H9 (cell line): ENCODE results near the gene MICU2. TPM values are rescaled to one million over a fixed set of nuclear protein-coding genes. Genes with fewer than 3 reads are reported as not detected.

ENCODE experiments used
- DNase-seq: peaks from one replicate; pipeline ENCODE4 v3.0.0-alpha.2; 2017
- H2AFZ ChIP-seq: one replicate; pipeline ENCODE4 v1.6.1; 2013; ENCODE audit warnings: mild to moderate bottlenecking, low read length, control low read depth, moderate library complexity
- H2AK5ac ChIP-seq: 2 replicates; pipeline ENCODE4 v1.6.1; 2013; ENCODE audit warnings: low read length, control low read depth, mixed read lengths; ENCODE audit not compliant: insufficient read length
- H2BK120ac ChIP-seq: one replicate; pipeline ENCODE4 v1.6.1; 2013; ENCODE audit warnings: low read depth, mild to moderate bottlenecking, low read length, control low read depth, inconsistent platforms; ENCODE audit not compliant: poor library complexity, severe bottlenecking
- H2BK12ac ChIP-seq: 2 replicates; pipeline ENCODE4 v1.6.1; 2013; ENCODE audit warnings: low read length, control low read depth, mixed read lengths, low read depth; ENCODE audit not compliant: insufficient read length
- H2BK15ac ChIP-seq: 2 replicates; pipeline ENCODE4 v1.6.1; 2013; ENCODE audit warnings: low read depth, low read length, control low read depth
- H2BK20ac ChIP-seq: one replicate; pipeline ENCODE4 v1.6.1; 2013; ENCODE audit warnings: low read depth, mild to moderate bottlenecking, low read length, control low read depth, inconsistent platforms; ENCODE audit not compliant: poor library complexity, severe bottlenecking
- H2BK5ac ChIP-seq: 2 replicates; pipeline ENCODE4 v1.6.1; 2013; ENCODE audit warnings: low read length, control low read depth, mixed read lengths; ENCODE audit not compliant: insufficient read length
- H3K14ac ChIP-seq: 2 replicates; pipeline ENCODE4 v1.6.1; 2013; ENCODE audit warnings: low read length, control low read depth; ENCODE audit not compliant: insufficient read depth
- H3K18ac ChIP-seq: 2 replicates; pipeline ENCODE4 v1.6.1; 2013; ENCODE audit warnings: low read depth, mild to moderate bottlenecking, mixed read lengths, low read length, control low read depth; ENCODE audit not compliant: insufficient read length
- H3K23ac ChIP-seq: 2 replicates; pipeline ENCODE4 v1.6.1; 2013; ENCODE audit warnings: low read length, control low read depth, mixed read lengths, low read depth; ENCODE audit not compliant: insufficient read length
- H3K23me2 ChIP-seq: 2 replicates; pipeline ENCODE4 v1.6.1; 2013; ENCODE audit warnings: low read depth, mild to moderate bottlenecking, mixed read lengths, low read length, control low read depth; ENCODE audit not compliant: insufficient read length, poor library complexity, severe bottlenecking
- H3K27ac ChIP-seq: 2 replicates; pipeline ENCODE4 v1.5.1; 2013; ENCODE audit warnings: low read length, control low read depth, mixed read lengths, low read depth; ENCODE audit not compliant: insufficient read length
- H3K27me3 ChIP-seq: 2 replicates; pipeline ENCODE4 v1.6.1; 2013; ENCODE audit warnings: low read length, control low read depth, inconsistent platforms; ENCODE audit not compliant: insufficient read depth
- H3K4ac ChIP-seq: 2 replicates; pipeline ENCODE4 v1.6.1; 2013; ENCODE audit warnings: low read depth, mild to moderate bottlenecking, control low read depth, inconsistent platforms, low read length, moderate library complexity
- H3K4me1 ChIP-seq: 2 replicates; pipeline ENCODE4 v1.6.1; 2013; ENCODE audit warnings: low read length, control low read depth, inconsistent platforms; ENCODE audit not compliant: insufficient read depth
- H3K4me2 ChIP-seq: 2 replicates; pipeline ENCODE4 v1.6.1; 2013; ENCODE audit warnings: low read length, control low read depth, mixed read lengths; ENCODE audit not compliant: insufficient read length, insufficient read depth
- H3K56ac ChIP-seq: 2 replicates; pipeline ENCODE4 v1.6.1; 2013; ENCODE audit warnings: low read depth, mild to moderate bottlenecking, mixed read lengths, low read length, control low read depth; ENCODE audit not compliant: insufficient read length
- H3K79me1 ChIP-seq: 2 replicates; pipeline ENCODE4 v1.6.1; 2013; ENCODE audit warnings: low read depth, mild to moderate bottlenecking, moderate library complexity, low read length, control low read depth, inconsistent platforms; ENCODE audit not compliant: insufficient read depth, poor library complexity, severe bottlenecking
- H3K79me2 ChIP-seq: 2 replicates; pipeline ENCODE4 v1.6.1; 2013; ENCODE audit warnings: low read length, control low read depth, inconsistent platforms; ENCODE audit not compliant: insufficient read depth
- H3K9ac ChIP-seq: 2 replicates; pipeline ENCODE4 v1.6.1; 2013; ENCODE audit warnings: low read length, control low read depth, mixed read lengths; ENCODE audit not compliant: insufficient read length; ENCODE audit errors: extremely low read depth
- H3K9me3 ChIP-seq: one replicate; pipeline ENCODE4 v1.6.1; 2013; ENCODE audit warnings: low read depth, low read length, inconsistent platforms; ENCODE audit not compliant: control insufficient read depth
- H3T11ph ChIP-seq: one replicate; pipeline ENCODE4 v1.6.1; 2013; ENCODE audit warnings: mild to moderate bottlenecking, low read length, control low read depth, inconsistent platforms
- H4K20me1 ChIP-seq: one replicate; pipeline ENCODE4 v1.6.1; 2013; ENCODE audit not compliant: control insufficient read depth, insufficient read length, insufficient read depth
- H4K5ac ChIP-seq: 2 replicates; pipeline ENCODE4 v1.6.1; 2013; ENCODE audit warnings: low read depth, mild to moderate bottlenecking, mixed read lengths, low read length, control low read depth; ENCODE audit not compliant: insufficient read length
- H4K8ac ChIP-seq: replicated peaks from 2 replicates; pipeline ENCODE4 v1.6.1; 2013; ENCODE audit warnings: low read length, control low read depth, mixed read lengths, low read depth; ENCODE audit not compliant: insufficient read length
- H4K91ac ChIP-seq: 2 replicates; pipeline ENCODE4 v1.6.1; 2013; ENCODE audit warnings: low read depth, mild to moderate bottlenecking, moderate library complexity, mixed read lengths, low read length, control low read depth; ENCODE audit not compliant: insufficient read length
- H3K27ac Mint-ChIP-seq, 3 experiments: 2 replicates in 2 of 3; 3 replicates in 1 of 3; pipeline ENCODE4 v1.8.0; 2020 to 2021; ENCODE audit warnings: mixed read lengths in 3 of 3, mild to moderate bottlenecking in 1 of 3, moderate library complexity in 1 of 3
- H3K27me3 Mint-ChIP-seq: 2 replicates; pipeline ENCODE4 v1.8.0; 2021; ENCODE audit warnings: low read depth, mild to moderate bottlenecking, moderate library complexity, mixed read lengths
- H3K36me3 Mint-ChIP-seq, 3 experiments: 2 replicates in 2 of 3; 3 replicates in 1 of 3; pipeline ENCODE4 v1.8.0; 2020 to 2021; ENCODE audit warnings: low read depth in 3 of 3, mixed read lengths in 3 of 3; ENCODE audit not compliant: insufficient read depth in 1 of 3
- H3K4me1 Mint-ChIP-seq, 2 experiments: 2 replicates each; pipeline ENCODE4 v1.8.0; 2020; ENCODE audit warnings: mixed read lengths in 2 of 2
- H3K4me3 Mint-ChIP-seq, 2 experiments: 2 replicates in 1 of 2; 3 replicates in 1 of 2; pipeline ENCODE4 v1.8.0; 2020 to 2021; ENCODE audit warnings: mild to moderate bottlenecking in 2 of 2, mixed read lengths in 2 of 2, moderate library complexity in 1 of 2
- H3K9me3 Mint-ChIP-seq, 2 experiments: 2 replicates in 1 of 2; 3 replicates in 1 of 2; pipeline ENCODE4 v1.8.0; 2020; ENCODE audit warnings: mild to moderate bottlenecking in 2 of 2, mixed read lengths in 2 of 2, moderate library complexity in 1 of 2
- CTCF ChIP-seq: fragments of 200-600 bp; sonication (generic); conservative IDR thresholded peaks from 3 replicates; pipeline ENCODE4 v1.8.0; 2021; ENCODE audit warnings: antibody characterized with exemption, mild to moderate bottlenecking
- WGBS: extraction: QIAGEN DNeasy Blood & Tissue Kit; methylation state at CpG from one replicate; pipeline ENCODE4 v1.1.7; 2013; ENCODE audit warnings: missing lambda C conversion rate, low lambda C conversion rate, mixed read lengths; ENCODE audit not compliant: insufficient read length; ENCODE audit errors: extremely low coverage; 5-methylcytosine and 5-hydroxymethylcytosine counted together
- total RNA-seq: library from RNA; stranded (reverse); gene quantifications from 2 replicates; pipeline ENCODE4 v1.2.1, GENCODE V29; 2021

MICU2 gene
- total RNA-seq, 1 experiment from 2014 or later = 38.4 TPM

- peaks cover 19% of the 10 kb centered on the region; the same call in 1 of the 2 replicates for H3K79me2 ChIP-seq
- no peak overlapping the region for H3K4me3 Mint-ChIP-seq
Observed at GRCh38 chr13:21445759-21446158, 158.2 kb downstream of the MICU2 start.

More at GRCh38 chr13:21445759-21446158, 158.2 kb downstream of the MICU2 start:
- H3K36me3 Mint-ChIP-seq = peaks cover 23 to 51% (median 42%) of the 10 kb centered on the region in 3 experiments
- no peaks in the 10 kb centered on the region for H3K23me2 ChIP-seq
- no peak overlapping the region for H3K14ac ChIP-seq
- no peak overlapping the region for H2BK12ac ChIP-seq
- no peak overlapping the region for H4K8ac ChIP-seq
- H2BK5ac ChIP-seq = no peak overlapping the region
- no peak overlapping the region for H3K4ac ChIP-seq
- no peak overlapping the region for H2AFZ ChIP-seq
- H2BK15ac ChIP-seq = no peak overlapping the region
- no peak overlapping the region for H3K9ac ChIP-seq
- H3K18ac ChIP-seq = no peak overlapping the region
- H4K5ac ChIP-seq = no peak overlapping the region
- no peak overlapping the region for H3K27ac ChIP-seq
- no peaks in the 10 kb centered on the region for H3K27me3 ChIP-seq
- H4K20me1 ChIP-seq = no peaks in the 10 kb centered on the region
- H3K23ac ChIP-seq = no peak overlapping the region
- no peak overlapping the region for H2AK5ac ChIP-seq
- no peaks in the 10 kb centered on the region for H3K27me3 Mint-ChIP-seq
- no peak overlapping the region for H2BK120ac ChIP-seq
- H3K79me1 ChIP-seq = peaks cover 5% of the 10 kb centered on the region
- peaks cover 0 to 4% of the 10 kb centered on the region in 2 experiments; a peak in 1 of 4 replicates for H3K4me1 Mint-ChIP-seq
- H3K9me3 ChIP-seq = peaks cover 4% of the 10 kb centered on the region
- no peak for TF ChIP-seq CTCF
- H2BK20ac ChIP-seq = no peak overlapping the region
- no peak overlapping the region for H3K4me2 ChIP-seq
- H4K91ac ChIP-seq = no peak overlapping the region
- no peaks in the 10 kb centered on the region for H3K4me1 ChIP-seq
- WGBS = no CpG with 5 or more reads among the region's 6 CpGs
- no peak overlapping the region for H3K56ac ChIP-seq
- H3T11ph ChIP-seq = no peak overlapping the region
- peak overlapping the region in 1 of 3 experiments; percentile 24; a peak in 1 of 7 replicates for H3K27ac Mint-ChIP-seq
- H3K9me3 Mint-ChIP-seq = peaks cover 18 to 32% of the 10 kb centered on the region in 2 experiments
- DNase-seq = no peak
